Neural progenitor cell (in vitro differentiated cells): ENCODE measurements around the gene TRAF1.

Experiments
- EZH2 ChIP-seq: fragments of 200-600 bp; sonication (generic); IDR thresholded peaks from 2 replicates; pipeline ENCODE4 v1.6.1; 2017; ENCODE audit warnings: antibody characterized with exemption, mild to moderate bottlenecking, moderate library complexity
- TF ChIP-seq, protein P1 (sequence below): fragments of 200-600 bp; sonication (generic); IDR thresholded peaks from 2 replicates; pipeline ENCODE4 v1.5.1; 2017; ENCODE audit warnings: antibody characterized with exemption, mild to moderate bottlenecking

DNA sequence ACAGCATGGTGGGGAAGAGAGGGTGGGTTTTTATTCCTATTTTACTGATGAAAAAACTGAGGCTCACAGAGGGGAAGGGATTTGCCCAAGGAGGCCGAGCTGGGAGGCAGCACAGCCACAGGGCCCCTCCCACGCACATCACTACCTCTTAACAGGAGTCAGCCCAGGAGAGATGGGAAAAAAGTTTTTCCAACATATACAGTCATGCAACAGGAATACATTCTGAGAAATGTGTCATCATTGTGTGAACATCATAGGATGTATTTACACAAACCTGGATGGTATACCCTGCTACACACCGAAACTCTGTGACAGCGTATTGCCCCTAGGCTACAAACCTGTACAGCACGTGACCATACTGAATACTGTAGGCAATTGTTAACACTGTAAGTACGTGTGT is 11.6 kb downstream of the TRAF1 start:
- TF ChIP-seq, protein P1, sequence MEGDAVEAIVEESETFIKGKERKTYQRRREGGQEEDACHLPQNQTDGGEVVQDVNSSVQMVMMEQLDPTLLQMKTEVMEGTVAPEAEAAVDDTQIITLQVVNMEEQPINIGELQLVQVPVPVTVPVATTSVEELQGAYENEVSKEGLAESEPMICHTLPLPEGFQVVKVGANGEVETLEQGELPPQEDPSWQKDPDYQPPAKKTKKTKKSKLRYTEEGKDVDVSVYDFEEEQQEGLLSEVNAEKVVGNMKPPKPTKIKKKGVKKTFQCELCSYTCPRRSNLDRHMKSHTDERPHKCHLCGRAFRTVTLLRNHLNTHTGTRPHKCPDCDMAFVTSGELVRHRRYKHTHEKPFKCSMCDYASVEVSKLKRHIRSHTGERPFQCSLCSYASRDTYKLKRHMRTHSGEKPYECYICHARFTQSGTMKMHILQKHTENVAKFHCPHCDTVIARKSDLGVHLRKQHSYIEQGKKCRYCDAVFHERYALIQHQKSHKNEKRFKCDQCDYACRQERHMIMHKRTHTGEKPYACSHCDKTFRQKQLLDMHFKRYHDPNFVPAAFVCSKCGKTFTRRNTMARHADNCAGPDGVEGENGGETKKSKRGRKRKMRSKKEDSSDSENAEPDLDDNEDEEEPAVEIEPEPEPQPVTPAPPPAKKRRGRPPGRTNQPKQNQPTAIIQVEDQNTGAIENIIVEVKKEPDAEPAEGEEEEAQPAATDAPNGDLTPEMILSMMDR, result no peak
- no peak for TF ChIP-seq EZH2
